ENCODE measurements around the gene SPINK5.

Gene SPINK5

GRCh38 chr5:148145916-148146315, 82.1 kb downstream of the SPINK5 start:
- DNase-seq (ENCODE audit: low spot score), result no peak
- no peak for TF ChIP-seq CTCF (IDR thresholded peaks at IDR 0.05; ENCODE audit: extremely low read depth, insufficient read depth, missing control alignments)
- in situ Hi-C loops (cut with MboI; ENCODE audit: low pct_unique_long_range_greater_than_20kb, low sequenced_read_pairs, unreplicated experiment), result no loop called here

DNA sequence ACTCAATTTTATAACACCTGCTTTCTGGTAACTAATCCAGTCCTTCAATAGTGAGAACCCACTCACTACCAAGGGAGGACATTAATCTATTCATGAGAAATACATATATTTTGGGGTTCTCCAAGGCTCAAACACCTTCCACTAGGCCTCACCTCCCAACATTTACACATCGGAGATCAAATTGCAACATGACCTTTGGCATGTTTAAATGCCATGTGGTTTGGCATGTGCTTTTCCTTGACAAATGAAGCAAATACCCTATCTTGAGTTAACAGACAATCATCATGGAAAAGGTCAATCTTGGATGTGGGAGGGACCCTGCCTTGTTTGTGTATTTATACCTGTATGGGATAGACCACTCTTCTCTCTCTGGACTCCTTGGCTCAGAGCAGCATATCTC, 82.7 kb downstream of the SPINK5 start:
- in situ Hi-C loops (cut with MboI; ENCODE audit: low pct_unique_long_range_greater_than_20kb, low sequenced_read_pairs, unreplicated experiment), result no loop called here

DNA sequence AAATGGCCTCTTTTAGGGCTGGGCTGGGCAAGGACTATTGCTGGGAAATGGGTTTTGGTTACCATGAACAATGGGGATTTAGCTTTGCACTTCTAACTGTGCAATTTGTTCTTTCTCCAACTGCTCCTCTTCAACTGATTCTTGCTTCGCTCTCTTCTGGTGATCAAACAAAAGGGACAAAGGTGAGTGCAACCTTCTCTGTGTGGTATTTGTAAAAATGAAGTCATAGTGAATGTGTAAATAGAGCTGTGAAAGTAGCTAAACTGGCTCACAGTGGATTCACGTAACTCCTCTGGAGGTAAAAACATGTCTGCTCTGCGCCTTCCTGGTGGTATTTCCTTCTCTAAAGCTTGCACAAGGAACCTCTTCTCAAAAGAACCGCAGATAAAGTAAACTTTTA, 83.6 kb downstream of the SPINK5 start:
- TF ChIP-seq CTCF (IDR thresholded peaks at IDR 0.05; ENCODE audit: extremely low read depth, insufficient read depth, missing control alignments), result no peak
- no peak for DNase-seq (ENCODE audit: low spot score)
- in situ Hi-C loops (cut with MboI; ENCODE audit: low pct_unique_long_range_greater_than_20kb, low sequenced_read_pairs, unreplicated experiment), result no loop called here

More for the DNA sequence above, 82.7 kb downstream of the SPINK5 start:
- DNase-seq (ENCODE audit: low spot score), result no peak
- no peak for TF ChIP-seq CTCF (IDR thresholded peaks at IDR 0.05; ENCODE audit: extremely low read depth, insufficient read depth, missing control alignments)

DNA sequence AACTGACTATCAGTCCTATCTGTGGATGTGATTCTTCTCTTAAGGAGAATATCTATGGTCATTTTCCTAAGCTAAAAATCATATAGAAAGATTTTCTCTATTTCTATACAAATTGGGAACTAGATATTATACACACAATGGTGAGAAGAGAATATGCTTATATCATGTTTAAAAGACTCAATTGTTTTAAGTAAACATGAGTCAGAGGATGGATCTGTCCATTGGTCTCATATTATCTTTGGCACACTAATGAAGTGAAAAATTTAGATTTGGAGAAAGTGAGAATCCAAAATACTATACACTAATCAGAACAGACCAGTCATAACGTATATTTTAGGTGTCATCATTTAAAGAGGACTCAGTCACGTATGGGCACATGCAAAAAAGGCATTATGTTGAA, 88.1 kb downstream of the SPINK5 start:
- DNase-seq (ENCODE audit: low spot score), result no peak
- in situ Hi-C loops (cut with MboI; ENCODE audit: low pct_unique_long_range_greater_than_20kb, low sequenced_read_pairs, unreplicated experiment), result no loop called here
- TF ChIP-seq CTCF (IDR thresholded peaks at IDR 0.05; ENCODE audit: extremely low read depth, insufficient read depth, missing control alignments), result no peak

GRCh38 chr5:148152781-148153180, 89.0 kb downstream of the SPINK5 start:
- in situ Hi-C loops (cut with MboI; ENCODE audit: low pct_unique_long_range_greater_than_20kb, low sequenced_read_pairs, unreplicated experiment), result no loop called here
- DNase-seq (ENCODE audit: low spot score), result no peak
- no peak for TF ChIP-seq CTCF (IDR thresholded peaks at IDR 0.05; ENCODE audit: extremely low read depth, insufficient read depth, missing control alignments)

- in situ Hi-C loops (cut with MboI; ENCODE audit: low pct_unique_long_range_greater_than_20kb, low sequenced_read_pairs, unreplicated experiment), result no loop called here
- TF ChIP-seq CTCF (IDR thresholded peaks at IDR 0.05; ENCODE audit: extremely low read depth, insufficient read depth, missing control alignments), result no peak
- no peak for DNase-seq (ENCODE audit: low spot score)
These were observed 92.8 kb downstream of the SPINK5 start for GRCh38 chr5:148156609-148157008.

- no peak for DNase-seq (ENCODE audit: low spot score)
- in situ Hi-C loops (cut with MboI; ENCODE audit: low pct_unique_long_range_greater_than_20kb, low sequenced_read_pairs, unreplicated experiment), result no loop called here
- TF ChIP-seq CTCF (IDR thresholded peaks at IDR 0.05; ENCODE audit: extremely low read depth, insufficient read depth, missing control alignments), result no peak
These were observed 98.3 kb downstream of the SPINK5 start for GRCh38 chr5:148162038-148162437.

Measured in GM13977 (cell line).